ENCODE data around the gene LANCL2. TPM values are rescaled to one million over a fixed set of nuclear protein-coding genes. Genes with fewer than 3 reads are reported as not detected.

The LANCL2 gene
- total RNA-seq, 1 experiment from 2014 or later = 26.4 TPM

GRCh38 chr7:55396233-55396785 lies 31.2 kb downstream of the LANCL2 start:
- Histone ChIP-seq H4K20me1 (ENCODE audit: control insufficient read depth, insufficient read depth, insufficient read length) (no peaks in the 10 kb centered on the region), H3K4ac (ENCODE audit: low read depth, low read length) (no peak overlapping the region), H3K4me1 (ENCODE audit: insufficient read depth, low read length) (no peaks in the 10 kb centered on the region), H3K23ac (ENCODE audit: insufficient read length, low read depth, low read length) (no peak overlapping the region), H4K5ac (ENCODE audit: insufficient read length, low read depth, low read length) (no peak overlapping the region), H3K79me2 (ENCODE audit: insufficient read depth, low read length) (no peaks in the 10 kb centered on the region), H3K14ac (ENCODE audit: insufficient read depth, low read length) (no peak overlapping the region), H3K4me2 (ENCODE audit: insufficient read depth, insufficient read length, low read length) (no peak overlapping the region), H3K23me2 (ENCODE audit: insufficient read length, low read depth, low read length, poor library complexity, severe bottlenecking) (no peaks in the 10 kb centered on the region), H3K18ac (ENCODE audit: insufficient read length, low read depth, low read length) (no peak overlapping the region), H2BK5ac (ENCODE audit: insufficient read length, low read length) (no peak overlapping the region), H2AFZ (ENCODE audit: low read length) (no peak overlapping the region), H2BK20ac (ENCODE audit: low read depth, low read length, poor library complexity, severe bottlenecking) (no peak overlapping the region), H3T11ph (ENCODE audit: low read length) (no peak overlapping the region), H2BK12ac (ENCODE audit: insufficient read length, low read depth, low read length) (no peak overlapping the region), H3K27ac (ENCODE audit: insufficient read length, low read depth, low read length) (no peak overlapping the region), H2AK5ac (ENCODE audit: insufficient read length, low read length) (no peak overlapping the region), H2BK15ac (ENCODE audit: low read depth, low read length) (no peak overlapping the region), H3K27me3 (ENCODE audit: insufficient read depth, low read length) (no peaks in the 10 kb centered on the region), H3K9ac (ENCODE audit: extremely low read depth, insufficient read length, low read length) (no peak overlapping the region), H4K8ac (replicated peaks; ENCODE audit: insufficient read length, low read depth, low read length) (no peak overlapping the region), H3K9me3 (ENCODE audit: control insufficient read depth, low read depth, low read length) (peaks cover 4% of the 10 kb centered on the region), H3K56ac (ENCODE audit: insufficient read length, low read depth, low read length) (no peak overlapping the region), H3K79me1 (ENCODE audit: insufficient read depth, low read depth, low read length, poor library complexity, severe bottlenecking) (no peaks in the 10 kb centered on the region), H2BK120ac (ENCODE audit: low read depth, low read length, poor library complexity, severe bottlenecking) (no peak overlapping the region), H4K91ac (ENCODE audit: insufficient read length, low read depth, low read length) (no peak overlapping the region)
- Mint-ChIP-seq H3K4me3 (no peak overlapping the region), H3K27me3 (ENCODE audit: low read depth) (no peaks in the 10 kb centered on the region), H3K9me3 (peaks cover 8 to 11% of the 10 kb centered on the region in 2 experiments; a peak in 4 of 5 replicates), H3K27ac (no peak overlapping the region), H3K36me3 (ENCODE audit: insufficient read depth in 1 of 3, low read depth in 3 of 3) (peaks cover 30 to 48% (median 31%) of the 10 kb centered on the region in 3 experiments), H3K4me1 (no peaks in the 10 kb centered on the region)
- TF ChIP-seq CTCF (conservative IDR thresholded peaks at IDR 0.05) = no peak
- no CpG with 5 or more reads among the region's 11 CpGs for WGBS (ENCODE audit: extremely low coverage, insufficient read length, low lambda C conversion rate)
- DNase-seq = no peak

All from H9 (cell line).